ENCODE results near the gene ZFP62.

Gene ZFP62

GRCh38 chr5:180813420-180813819 lies 47.7 kb downstream of the ZFP62 start:
- DNase-seq (ENCODE audit: extremely low spot score) = no peak
- CTCF ChIA-PET = interaction anchor here (1.1 to 2.7 kb wide), 6 partner anchors 10 to 355 kb away, joined by 3 to 12 read pairs (median 4); no protein-coding TSS in a partner anchor
- TF ChIP-seq CTCF (IDR thresholded peaks at IDR 0.05; ENCODE audit: control extremely low read depth, extremely low read depth, low read depth, missing control alignments) = peak; percentile 40
- POLR2A ChIA-PET = no interaction called here

DNA sequence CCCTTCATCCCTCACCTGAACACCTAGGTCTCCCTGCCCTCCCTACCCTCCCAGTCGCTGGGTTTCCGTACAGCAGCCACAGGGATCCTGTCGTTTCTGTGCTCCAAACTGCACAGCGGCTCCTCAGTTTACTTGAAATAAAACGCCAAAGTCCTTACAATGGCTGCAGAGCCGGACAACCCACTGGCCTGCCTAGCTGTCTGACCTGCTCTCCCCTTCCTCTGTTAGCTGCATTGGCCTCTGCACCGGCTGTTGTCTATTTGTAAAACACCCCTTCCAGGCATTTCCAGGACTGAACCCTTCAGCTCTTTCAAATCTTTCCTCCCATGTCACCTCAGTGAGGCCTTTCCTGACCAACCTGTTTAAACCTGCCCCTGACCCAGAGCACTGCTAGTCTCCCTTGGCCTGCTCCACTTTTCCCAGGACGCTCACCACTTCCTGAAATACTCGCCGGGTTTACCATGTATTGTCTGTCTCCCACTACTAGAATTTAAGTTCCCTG lies 49.4 kb downstream of the ZFP62 start:
- TF ChIP-seq CTCF (IDR thresholded peaks at IDR 0.05; ENCODE audit: control extremely low read depth, extremely low read depth, low read depth, missing control alignments) = no peak
- POLR2A ChIA-PET = no interaction called here
- DNase-seq (ENCODE audit: extremely low spot score) = no peak
- CTCF ChIA-PET = interaction anchor here (1.5 to 2.7 kb wide), 3 partner anchors 19 to 357 kb away, joined by 3 to 12 read pairs (median 4); no protein-coding TSS in a partner anchor

GRCh38 chr5:180810959-180811622 lies 50.0 kb downstream of the ZFP62 start:
- POLR2A ChIA-PET = interaction anchor here (1.0 kb wide), 2 partner anchors 20 to 21 kb away, joined by 4 to 7 read pairs; no protein-coding TSS in a partner anchor
- CTCF ChIA-PET = interaction anchor here (1.0 kb wide), 1 partner anchor 10 kb away, joined by 3 read pairs; no protein-coding TSS in a partner anchor
- no peak for TF ChIP-seq CTCF (IDR thresholded peaks at IDR 0.05; ENCODE audit: control extremely low read depth, extremely low read depth, low read depth, missing control alignments)
- DNase-seq (ENCODE audit: extremely low spot score) = no peak

DNA sequence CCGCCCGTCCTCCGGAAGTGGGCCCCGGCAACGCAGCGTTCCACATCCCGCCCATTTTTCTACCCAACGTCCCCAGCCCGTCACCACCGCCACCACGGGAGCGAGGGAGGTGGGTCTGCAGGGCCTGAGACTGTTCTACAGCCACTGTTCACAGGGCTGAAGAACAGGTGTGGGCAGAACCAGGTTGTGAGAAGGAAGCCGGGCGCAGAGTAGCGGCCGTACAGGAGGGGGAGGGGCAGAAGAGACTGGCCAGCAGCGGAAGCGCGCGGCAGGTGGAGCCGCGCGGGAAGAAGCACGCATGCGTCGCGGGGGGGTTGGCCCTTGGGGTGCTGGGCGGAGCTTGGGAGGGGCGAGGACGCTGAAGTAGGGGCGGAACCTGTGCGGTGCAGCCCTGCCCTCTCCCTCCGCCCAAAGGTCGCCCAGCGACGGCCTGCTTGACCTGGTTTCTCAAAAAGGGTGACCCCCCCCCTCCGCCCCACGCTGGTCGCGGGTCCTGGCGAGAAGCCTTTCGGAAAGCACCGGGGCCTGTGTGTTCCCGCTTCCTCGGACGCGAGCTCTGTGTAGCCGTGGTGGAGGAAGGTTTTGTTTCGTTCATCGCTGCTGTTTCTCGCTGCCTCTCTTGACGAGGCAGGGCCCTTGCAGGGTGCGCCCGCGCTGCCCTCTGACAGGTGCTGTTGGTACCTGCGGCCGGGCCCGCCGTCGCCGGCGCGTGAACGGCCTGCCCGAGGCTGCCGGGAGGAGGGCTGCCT lies 50.7 kb downstream of the ZFP62 start:
- POLR2A ChIA-PET = interaction anchor here (1.0 kb wide), 2 partner anchors 20 to 22 kb away, joined by 4 to 7 read pairs; no protein-coding TSS in a partner anchor
- CTCF ChIA-PET = interaction anchor here (1.0 kb wide), 1 partner anchor 11 kb away, joined by 3 read pairs; no protein-coding TSS in a partner anchor

GRCh38 chr5:180809403-180810209 lies 51.5 kb downstream of the ZFP62 start:
- peak; percentile 91 for DNase-seq (ENCODE audit: extremely low spot score)
- ChIA-PET POLR2A (interaction anchor here (1.0 kb wide), 2 partner anchors 21 to 23 kb away, joined by 4 to 7 read pairs; no protein-coding TSS in a partner anchor), CTCF (interaction anchor here (1.0 kb wide), 1 partner anchor 12 kb away, joined by 3 read pairs; no protein-coding TSS in a partner anchor)
- TF ChIP-seq CTCF (IDR thresholded peaks at IDR 0.05; ENCODE audit: control extremely low read depth, extremely low read depth, low read depth, missing control alignments) = no peak

More for the DNA sequence above, 50.7 kb downstream of the ZFP62 start:
- DNase-seq (ENCODE audit: extremely low spot score) = peak; percentile 94
- no peak for TF ChIP-seq CTCF (IDR thresholded peaks at IDR 0.05; ENCODE audit: control extremely low read depth, extremely low read depth, low read depth, missing control alignments)
